Renal cortex interstitium (tissue), 11 donors: ENCODE results near the gene DAB1. TPM values are rescaled to one million over a fixed set of nuclear protein-coding genes. Genes with fewer than 3 reads are reported as not detected.
"Not testable (repeated sequence)": the region's sequence is repeated elsewhere in the genome, so short reads cannot be mapped to it uniquely, and the experiment has no call there.

Experiments used
- DNase-seq, 11 donors: peaks; one replicate each; pipeline ENCODE4 v3.0.0-alpha.2; 2013; ENCODE audit warnings: low read depth in 9 of 11, low spot score in 4 of 11; ENCODE audit errors: extremely low read depth in 1 of 11
- polyA plus RNA-seq, 3 donors: library from polyadenylated mRNA; unstranded; fragments of 120-200 nt; gene quantifications; one replicate each; pipeline ENCODE4 v1.2.1, GENCODE V29; 2013; ENCODE audit not compliant: insufficient read length in 3 of 3

The DAB1 gene
- polyA plus RNA-seq, 3 donors, result 5.3 to 8.4 (median 6.3) TPM

DNA sequence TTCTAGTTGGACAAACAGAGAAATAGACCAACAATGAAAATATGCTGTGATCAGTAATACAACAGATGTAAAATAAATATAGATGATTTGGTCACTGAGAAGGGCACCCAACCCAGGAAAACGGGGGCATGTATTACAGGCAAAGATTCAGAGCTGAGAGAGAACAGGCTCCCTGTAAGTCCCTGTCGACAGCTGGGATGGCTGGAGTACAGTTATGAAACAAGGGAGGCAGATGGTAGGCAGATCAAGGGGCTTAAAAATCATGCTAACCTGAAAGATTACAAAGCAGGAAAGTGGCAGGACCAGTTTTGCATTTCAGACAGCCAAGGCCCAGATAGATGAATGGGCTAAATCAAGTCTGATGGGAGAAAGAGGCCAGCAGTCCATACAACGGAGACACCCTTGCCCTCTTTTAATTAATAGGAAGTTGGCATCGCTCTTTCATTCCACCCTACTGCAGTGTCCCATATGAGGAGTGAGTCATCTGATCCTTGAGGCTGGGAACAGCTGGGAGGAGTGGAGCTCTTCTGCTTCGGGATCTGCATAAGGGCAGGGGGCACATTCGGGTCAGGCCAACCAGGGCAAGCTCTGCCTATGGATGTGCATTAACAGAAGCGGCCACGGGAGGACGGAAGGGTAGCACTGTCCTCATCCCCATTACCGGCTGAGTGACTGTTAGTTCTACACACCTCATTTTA lies 171.1 kb downstream of the DAB1 start:
- no peak for DNase-seq

GRCh38 chr1:57250021-57250420 lies 173.8 kb downstream of the DAB1 start:
- DNase-seq, result no peak

- DNase-seq, result no peak
Observed at GRCh38 chr1:57249511-57249910, 174.3 kb downstream of the DAB1 start.

- peak in 1 of 11 donors; percentile 13 for DNase-seq
Observed at GRCh38 chr1:57248830-57249229, 175.0 kb downstream of the DAB1 start.

DNA sequence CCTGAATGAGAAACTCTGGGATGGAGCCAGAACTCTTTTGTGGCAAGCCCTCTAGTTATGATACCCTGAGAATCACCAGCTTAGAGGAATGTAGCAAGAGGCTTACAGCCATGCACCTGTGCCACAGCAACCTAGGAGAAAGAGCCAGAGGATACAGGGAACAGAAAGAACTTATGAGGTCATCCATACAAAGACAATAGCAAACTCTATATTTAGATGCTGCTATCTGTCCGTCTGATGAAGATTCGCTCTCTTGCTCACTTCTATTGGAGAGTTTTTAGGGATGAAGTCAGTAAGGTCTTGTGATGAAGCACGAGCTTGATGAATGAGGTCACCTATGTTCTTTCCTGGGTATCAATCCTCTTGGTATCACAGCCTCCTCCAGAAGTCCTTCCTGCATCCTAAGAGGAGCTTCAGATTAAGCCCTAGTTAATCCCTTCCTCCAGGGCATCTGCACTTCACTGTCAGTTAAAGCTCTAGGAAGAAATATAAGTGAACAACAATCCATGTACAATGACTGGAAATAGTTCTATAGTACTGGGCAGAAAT lies 185.6 kb downstream of the DAB1 start:
- no peak for DNase-seq

DNA sequence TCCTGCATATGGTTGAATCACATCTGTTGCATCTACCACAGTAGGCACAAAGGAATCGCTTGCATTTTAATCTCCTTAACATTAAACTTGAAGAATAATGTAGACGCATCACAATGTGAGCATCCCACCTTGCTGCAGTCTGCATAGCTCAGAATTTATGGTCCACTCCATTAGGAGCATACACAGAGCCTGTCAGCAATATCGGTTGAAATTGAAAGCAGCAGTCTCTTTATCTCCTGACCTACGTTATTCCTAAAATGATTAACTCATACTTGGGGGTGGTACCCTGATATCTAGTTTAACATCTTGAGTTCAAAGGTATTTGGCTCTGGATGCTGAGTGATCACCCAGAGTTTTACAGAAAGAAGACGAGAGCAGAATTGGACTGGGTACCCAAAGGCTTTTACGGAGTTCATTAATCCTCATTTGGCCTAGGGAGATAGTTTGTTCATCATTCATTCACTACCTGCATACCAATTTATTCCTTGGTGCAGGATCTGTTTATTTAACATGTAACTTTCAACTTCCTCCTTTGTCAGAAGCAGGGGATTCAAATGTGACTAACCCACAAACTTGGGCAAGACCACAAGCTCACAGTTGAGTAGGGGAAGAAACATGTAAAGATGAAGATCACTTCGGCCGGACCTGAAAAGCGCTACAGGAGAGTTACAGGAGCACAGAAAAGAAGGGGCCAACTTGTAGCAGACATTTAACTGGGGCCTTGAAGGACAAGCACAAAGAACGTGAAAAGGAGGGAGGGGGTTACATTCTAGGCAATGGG lies 187.9 kb downstream of the DAB1 start:
- DNase-seq, result no peak

- DNase-seq, result no peak
Observed at GRCh38 chr1:57234459-57234858, 189.4 kb downstream of the DAB1 start.

- DNase-seq, result no peak
Observed at GRCh38 chr1:57232500-57232899, 191.4 kb downstream of the DAB1 start.

DNA sequence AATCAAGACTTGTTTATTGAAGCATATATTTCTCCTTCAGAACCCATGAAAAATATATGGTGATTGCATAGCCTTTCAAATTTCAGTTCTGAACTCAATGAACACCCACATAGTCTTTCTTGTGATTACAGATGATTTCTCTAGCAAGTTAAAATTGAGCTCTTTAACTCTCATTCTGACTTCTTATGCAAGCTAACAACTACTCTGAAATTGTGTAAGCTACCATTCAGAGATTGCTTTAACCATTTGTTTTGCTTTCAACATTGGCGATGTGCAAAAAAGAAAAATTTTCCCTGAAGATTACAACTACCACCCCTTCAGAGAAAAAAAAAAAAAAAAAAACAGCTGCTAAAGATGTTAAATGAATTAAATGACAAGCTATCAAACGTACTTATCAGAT lies 193.9 kb downstream of the DAB1 start:
- DNase-seq, result no peak

- no peak for DNase-seq
Observed at GRCh38 chr1:57229076-57229475, 194.8 kb downstream of the DAB1 start.

DNA sequence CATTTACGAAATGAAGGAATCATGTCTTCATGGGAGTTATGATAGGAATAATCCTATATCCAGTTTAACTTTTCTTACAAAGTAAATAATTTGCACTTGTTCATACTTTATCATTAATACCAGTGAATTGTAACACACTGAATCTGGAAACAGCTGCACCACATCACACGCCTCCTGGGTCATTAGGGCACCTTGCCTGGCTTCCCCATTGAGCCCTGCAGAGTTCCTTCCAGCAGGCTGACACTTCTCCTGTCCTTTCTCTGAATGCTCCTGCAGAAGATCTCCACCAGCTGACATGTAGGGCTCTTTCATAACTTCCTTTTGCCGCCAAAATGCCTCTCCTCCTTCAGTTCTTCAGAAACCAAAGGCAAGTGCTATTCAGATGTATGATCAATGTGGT lies 201.1 kb downstream of the DAB1 start:
- DNase-seq, result peak in 1 of 11 donors; percentile 14

DNA sequence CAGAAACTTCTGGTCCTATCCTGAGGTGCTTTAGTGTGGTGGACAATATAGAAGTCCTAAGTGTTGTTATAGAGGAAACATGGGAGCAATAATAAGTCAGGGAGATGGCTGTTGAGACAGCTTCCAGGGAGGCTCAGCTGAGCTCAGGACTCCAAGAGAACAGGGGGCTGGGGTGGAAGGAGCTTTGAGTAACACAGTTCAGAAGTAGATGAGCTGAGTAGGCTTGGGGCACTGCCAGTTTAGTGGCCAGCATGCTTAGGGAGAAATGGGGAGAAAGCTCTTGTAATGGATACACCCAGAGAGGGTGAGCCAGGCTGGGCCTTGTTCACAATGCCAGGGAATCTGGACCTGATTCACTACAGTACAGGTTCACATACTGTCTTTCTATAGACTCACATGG lies 201.6 kb downstream of the DAB1 start:
- no peak for DNase-seq

DNA sequence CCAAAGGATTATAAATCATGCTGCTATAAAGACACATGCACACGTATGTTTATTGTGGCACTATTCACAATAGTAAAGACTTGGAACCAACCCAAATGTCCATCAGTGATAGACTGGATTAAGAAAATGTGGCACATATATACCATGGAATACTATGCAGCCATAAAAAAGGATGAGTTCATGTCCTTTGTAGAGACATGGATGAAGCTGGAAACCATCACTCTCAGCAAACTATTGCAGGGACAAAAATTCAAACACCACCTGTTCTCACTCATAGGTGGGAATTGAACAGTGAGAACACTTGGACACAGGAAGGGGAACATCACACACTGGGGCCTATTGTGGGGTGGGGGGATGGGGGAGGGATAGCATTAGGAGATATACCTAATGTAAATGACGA lies 203.0 kb downstream of the DAB1 start:
- not testable (repeated sequence) for DNase-seq

GRCh38 chr1:57218487-57219079 lies 205.3 kb downstream of the DAB1 start:
- DNase-seq, result no peak

- DNase-seq, result no peak
Observed at GRCh38 chr1:57217905-57218304, 206.0 kb downstream of the DAB1 start.

DNA sequence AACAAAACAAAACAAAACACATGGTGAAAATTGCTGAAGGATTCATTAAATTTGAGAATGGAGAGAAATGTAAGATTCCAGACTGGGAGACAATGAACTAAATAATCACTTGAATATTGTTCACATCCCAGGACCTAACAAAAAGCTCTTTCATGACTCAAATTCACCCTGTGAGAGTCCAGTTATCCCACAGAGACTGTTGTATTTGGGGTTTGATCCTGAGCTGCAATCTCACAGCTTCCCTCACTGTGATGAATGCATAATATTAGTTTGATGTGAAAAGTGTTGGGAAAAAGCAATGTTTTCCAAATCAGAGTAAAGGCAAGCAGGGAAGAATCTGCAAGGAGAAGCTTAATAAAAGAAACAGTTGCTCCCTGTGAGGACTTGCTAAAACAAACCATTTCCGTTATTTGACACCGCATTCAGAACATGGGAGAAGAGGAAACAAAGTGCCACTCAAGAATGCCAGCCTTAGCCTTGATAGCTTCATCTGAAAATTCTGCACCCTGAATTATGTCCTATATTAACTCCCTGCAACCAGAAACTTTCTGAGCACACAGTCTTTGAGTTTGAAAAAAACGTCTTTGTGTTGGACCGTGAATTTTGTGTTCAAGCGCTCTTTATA lies 208.8 kb downstream of the DAB1 start:
- peak in 6 of 11 donors; percentile 12 to 51 (median 24) for DNase-seq

- DNase-seq, result no peak
Observed at GRCh38 chr1:57210881-57211280, 213.0 kb downstream of the DAB1 start.

DNA sequence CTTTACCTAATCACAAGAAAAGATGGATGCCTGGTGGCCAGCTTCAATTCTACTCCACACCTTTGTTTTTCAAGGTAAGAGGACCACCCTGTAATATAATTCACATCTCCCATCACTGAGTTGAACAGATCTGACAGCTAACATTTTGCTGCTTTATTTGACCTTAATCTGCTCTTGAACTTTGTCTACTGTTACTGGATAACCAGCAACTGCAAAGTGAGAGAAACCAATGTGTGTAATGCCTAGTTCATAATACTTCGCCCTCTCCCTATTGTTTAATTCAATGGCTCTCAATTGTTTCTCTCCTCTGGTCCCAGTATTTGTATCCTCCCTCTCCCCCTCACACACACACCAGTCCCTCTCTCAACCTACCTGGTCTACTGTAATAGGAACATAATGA lies 214.4 kb downstream of the DAB1 start:
- no peak for DNase-seq

DNA sequence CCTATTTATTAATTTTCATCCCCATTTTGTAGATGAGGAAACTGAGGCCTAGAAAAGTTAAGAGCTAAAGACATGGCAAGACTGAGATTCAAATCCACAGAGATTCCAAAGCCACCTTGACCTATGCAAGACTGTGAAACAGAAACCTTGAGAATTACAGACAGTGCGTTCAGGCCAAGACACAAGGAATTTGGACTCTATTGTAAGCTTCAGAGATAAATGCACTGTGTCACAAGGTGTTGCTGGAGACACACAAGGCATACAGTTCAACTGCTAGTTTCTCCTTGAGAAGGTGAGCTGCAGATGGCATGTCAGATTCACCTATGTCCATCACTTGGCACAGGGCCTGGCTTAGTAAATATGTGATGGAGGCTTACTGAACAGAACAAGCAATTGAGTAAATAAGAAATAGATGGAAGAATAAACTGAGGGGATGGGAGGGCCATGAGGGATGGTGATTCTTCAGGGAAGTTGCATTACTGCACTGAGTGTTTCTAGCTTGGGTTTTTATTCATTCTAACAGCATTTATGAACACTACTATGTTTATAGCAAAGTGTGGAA lies 215.0 kb downstream of the DAB1 start:
- no peak for DNase-seq
